Measurements from ENCODE around the gene CABLES2.

DNA sequence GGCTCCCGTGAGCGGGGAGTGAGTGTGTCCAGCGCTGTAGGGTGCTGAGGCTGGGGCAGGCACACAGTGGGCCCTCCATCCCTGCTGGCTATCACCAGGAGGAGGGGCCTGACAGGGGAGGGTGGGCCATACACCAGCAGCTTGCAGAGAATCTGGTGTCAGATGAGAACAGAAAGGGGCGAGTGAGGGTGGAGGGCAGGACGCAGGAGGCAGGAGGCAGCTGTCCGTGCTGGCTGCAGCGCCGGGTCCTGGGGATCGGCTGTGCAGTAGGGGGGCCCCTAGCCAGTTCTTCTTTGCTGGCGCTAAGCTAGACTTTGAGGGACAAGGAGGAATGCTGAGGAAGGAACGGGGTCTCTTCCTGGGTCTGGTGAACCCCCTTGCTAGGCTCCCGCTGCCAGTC is 1.6 kb upstream of the CABLES2 start:
- TF ChIP-seq, protein P1, sequence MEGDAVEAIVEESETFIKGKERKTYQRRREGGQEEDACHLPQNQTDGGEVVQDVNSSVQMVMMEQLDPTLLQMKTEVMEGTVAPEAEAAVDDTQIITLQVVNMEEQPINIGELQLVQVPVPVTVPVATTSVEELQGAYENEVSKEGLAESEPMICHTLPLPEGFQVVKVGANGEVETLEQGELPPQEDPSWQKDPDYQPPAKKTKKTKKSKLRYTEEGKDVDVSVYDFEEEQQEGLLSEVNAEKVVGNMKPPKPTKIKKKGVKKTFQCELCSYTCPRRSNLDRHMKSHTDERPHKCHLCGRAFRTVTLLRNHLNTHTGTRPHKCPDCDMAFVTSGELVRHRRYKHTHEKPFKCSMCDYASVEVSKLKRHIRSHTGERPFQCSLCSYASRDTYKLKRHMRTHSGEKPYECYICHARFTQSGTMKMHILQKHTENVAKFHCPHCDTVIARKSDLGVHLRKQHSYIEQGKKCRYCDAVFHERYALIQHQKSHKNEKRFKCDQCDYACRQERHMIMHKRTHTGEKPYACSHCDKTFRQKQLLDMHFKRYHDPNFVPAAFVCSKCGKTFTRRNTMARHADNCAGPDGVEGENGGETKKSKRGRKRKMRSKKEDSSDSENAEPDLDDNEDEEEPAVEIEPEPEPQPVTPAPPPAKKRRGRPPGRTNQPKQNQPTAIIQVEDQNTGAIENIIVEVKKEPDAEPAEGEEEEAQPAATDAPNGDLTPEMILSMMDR (conservative IDR thresholded peaks at IDR 0.05; ENCODE audit: low read length), result no peak
- TF ChIP-seq EZH2phosphoT487 (IDR thresholded peaks at IDR 0.05; ENCODE audit: borderline replicate concordance), result no peak
